NCI-H748 (cell line): ENCODE results near the gene PABPN1.

Experiments used
- DNase-seq: peaks from one replicate; lab custom pipeline; 2025; ENCODE audit not compliant: unreplicated experiment; lab: John Stamatoyannopoulos, UW

Gene PABPN1

DNA sequence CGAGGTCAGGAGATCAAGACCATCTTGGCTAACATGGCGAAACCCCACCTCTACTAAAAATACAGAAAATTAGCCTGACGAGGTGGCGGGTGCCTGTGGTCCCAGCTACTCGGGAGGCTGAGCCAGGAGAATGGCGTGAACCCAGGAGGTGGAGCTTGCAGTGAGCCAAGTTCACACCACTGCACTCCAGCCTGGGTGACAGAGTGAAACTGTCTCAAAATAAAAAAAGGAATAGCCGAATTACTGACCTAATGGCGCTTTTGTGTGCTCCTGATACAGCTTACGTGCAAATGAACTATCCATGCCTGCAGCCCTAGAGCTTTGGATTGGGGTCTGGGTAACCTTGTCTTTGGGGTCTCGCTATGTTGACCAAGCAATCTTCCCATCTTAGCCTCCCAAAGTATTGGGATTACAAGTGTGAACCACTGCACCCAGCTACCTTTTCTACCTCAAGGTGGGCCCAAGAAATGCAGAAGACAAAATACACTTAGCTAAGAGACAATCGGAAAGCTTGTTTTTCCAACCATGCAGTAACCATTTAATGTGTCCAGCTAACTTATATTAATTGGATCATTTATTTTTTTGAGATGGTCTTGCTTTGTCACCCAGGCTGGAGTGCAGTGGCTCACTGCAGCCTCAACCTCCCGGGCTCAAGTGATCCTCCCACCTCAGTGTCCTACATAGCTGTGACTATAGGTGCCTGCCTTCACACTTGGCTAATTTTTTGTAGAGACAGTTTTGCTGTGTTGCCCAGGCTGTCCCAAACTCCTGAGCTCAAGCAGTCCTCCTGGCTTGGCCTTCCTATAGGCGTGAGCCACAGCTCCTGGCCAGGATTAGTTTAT is 5.5 kb downstream of the PABPN1 start:
- no peak for DNase-seq

DNA sequence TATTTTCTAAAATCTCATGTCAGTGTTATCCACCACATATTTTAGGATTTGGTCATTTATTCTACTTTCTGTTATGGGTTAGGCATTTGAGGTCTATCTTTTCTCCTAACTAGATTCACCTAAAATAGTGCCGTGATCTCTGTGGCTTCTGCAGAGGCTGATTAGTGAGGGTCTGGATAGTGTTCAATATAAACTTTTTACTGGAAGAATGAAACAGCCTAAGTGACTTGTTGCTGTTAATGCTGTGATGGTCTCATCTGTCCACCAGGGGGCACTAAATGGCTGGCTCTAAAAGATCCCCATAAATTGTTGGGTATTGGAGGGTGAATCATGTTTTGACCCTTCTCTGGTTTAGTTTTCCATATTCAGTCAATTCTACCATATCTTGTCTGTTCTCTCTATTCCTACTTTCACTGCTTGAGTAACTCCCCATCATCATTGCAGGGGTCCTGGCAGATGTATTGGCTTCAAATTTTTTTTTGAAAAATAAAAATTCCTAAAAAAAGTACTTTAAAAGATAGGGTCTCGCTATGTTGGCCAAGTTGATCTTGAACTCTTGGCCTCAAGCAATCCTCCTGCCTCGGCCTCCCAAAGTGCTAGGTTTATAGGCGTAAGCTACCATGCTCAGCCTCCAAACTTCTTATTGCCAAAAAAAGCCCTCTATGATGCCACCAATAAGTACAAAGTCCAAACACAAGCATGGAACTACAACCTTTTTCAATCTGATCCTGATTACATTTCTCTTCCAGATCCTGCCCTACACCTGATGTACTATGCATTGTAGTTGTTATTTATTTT is 6.9 kb downstream of the PABPN1 start:
- peak; percentile 68 for DNase-seq

DNA sequence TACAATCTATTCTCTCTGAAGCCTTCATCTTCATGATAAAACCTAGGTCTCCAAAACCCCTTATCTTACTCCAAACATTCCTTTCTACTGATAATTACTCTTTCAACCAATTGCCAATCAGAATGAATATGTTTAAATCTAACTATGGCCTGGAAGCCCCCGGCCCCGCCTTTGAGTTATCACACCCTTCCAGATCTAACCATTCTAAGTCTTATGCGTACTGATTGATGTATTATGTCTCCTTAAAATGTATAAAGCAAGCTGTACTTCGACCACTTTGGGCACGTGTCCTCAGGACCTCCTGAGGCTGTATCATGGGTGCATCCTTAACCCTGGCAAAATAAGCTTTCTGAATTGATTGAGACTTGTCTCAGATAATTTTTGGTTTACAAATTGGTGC is 14.4 kb downstream of the PABPN1 start:
- no peak for DNase-seq

DNA sequence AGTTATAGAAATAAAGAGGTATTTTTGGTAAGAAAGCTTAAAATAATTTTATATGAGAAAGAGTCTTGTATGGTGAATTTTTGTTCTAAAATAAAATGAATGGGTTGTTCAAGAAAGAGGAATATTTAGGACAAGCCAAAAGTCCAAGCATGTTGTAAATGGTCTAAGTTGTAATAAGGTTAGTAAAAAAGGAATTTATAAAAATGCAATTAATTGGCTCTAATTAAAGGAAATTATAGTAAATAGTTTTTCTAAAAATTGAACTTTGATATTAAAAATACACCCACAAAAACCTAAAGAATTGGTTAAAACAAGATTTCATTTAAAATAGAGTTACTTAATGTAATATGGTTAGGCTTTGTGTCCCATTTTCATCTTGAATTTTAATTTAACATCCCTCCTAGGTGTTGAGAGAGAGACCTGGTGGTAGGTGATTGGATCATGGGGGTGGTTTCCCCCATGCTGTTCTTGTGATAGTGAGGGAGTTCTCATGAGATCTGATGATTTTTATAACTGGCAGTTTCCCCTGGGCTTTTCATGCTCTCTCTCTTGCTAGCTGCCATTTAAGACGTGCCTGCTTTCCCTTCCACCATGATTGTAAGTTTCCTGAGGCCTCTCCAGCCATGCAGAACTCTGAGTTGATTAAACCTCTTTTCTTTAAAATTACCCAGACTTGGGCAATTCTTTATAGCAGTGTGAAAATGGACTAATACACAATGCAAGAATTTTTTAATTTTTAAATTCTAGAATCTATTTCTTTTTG is 18.4 kb downstream of the PABPN1 start:
- no peak for DNase-seq

DNA sequence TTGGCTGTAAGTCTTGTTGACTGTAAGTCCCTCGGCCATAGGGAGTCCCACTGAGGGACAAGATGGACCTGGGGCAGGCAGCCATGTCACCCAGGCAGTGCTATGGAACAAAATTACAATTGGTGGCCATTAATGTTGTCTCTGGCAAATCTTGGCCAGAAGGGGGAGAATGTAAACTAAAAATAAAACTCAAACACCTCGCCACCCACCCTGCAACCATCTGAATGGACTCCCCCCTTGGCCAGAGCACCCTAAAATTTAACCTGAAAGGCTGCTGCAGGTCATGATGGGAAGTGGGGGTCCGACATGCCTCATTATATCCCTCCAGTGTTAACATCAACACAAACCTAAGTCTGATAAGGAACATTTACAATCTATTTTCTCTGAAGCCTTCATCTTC is 23.2 kb downstream of the PABPN1 start:
- no peak for DNase-seq

DNA sequence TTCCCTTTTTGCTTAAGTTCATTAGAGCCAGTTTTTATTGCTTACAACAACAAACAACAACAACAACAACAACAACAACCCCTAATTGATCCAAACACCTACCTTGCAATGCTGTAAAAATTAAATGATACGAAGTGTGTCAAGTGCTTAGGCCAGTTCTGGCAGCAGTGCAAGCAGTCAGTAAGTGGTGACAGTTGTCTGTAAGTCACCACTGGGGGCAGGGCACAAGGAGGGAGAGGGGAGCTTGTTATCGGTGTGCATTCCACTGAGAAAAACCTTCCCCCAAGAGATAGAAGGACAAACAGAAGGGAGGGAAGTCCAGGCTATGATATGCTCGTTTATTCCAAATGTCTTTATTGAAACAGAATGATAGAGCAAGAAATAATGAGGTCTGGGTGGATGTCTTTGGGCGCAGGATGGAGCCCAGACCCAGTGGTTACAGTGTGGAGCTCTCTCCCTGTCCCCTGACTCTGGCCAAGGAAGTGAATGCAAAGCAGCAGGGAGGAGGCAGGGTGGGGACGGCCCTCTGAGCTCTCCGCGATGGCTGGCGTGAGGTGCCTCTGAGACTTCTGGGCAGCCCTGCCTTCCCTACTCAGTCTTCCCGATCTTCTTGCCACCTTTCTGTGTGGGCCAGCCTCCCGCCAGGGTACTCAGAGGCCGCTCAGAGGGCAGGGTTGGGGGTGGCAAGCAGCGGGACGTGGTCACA is 24.9 kb downstream of the PABPN1 start:
- no peak for DNase-seq

DNA sequence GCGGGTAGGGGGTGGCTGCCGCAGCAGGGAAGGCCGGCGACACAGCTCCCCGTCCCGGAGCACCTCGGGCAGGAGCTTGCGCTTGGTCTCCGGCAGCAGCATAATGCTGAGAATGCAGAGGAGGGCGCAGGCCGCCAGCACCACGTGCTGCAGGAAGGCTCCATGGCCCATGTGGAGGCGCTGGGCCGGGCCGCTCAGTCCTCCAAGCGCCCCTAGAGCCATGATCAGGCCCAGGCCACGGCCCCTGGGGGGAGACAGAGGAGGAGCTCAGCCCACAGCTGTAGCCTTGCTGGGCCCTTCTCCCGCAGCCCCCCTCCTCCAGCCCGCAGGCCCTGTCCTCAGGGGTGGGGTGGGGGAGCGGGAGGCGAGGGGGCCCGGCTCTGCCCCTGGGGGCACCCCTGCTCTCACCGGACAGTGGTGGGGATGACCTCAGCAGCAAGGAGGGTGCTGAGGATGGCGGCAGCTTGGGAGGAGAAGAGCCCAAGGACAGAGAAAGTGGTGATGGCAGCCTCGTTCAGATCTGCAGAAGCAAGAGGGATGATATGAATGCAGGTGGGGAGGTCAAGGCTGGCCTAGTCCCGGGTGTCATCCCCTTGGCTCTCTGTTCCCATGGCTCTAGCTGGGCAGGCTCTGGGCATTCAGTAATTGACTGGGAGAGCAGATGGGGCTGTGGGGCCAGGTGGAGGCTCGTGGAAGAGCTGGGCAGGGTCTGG is 25.6 kb downstream of the PABPN1 start:
- no peak for DNase-seq

DNA sequence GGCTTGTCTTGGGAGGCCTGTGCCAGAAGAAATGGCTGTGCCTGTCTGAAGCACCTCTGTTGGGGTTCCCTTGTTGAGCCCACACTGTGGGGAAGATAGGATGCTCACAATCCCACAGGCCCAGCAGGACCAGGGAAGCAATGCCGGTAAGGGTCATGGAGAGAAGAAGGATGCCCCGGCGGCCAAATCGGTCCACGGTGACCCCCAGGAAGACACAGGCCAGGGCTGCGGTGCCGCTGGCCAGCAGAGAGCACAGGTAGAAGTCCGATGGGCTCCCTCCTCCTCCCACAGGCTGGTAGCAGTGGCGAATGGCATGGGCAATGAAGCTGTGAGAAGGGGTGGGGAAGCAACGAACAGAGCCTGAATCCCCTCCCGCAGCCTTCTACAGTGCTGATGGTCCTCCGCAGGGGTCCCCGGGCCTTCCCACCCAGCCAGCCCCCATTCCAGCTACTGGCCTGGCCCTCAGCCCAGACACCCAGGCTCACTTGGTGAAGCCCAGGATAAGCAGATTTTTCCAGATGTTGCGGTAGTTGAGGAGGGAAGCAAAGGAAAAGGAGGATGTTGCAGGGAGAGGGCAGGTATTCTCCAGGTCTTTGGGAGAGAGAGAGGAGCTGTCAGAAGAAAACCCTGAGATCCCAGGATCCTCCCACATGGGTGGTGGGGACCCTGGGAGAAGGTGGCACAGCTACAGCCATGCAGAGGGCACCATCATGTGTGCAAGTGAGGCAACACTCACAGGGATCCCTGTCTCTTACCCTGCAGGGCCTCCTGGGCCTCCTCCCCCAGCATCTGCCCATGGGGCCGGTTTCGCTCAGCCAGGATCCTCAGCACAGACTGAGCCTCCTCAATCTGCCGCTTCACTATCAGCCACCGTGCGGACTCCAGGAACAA is 26.4 kb downstream of the PABPN1 start:
- DNase-seq = no peak

DNA sequence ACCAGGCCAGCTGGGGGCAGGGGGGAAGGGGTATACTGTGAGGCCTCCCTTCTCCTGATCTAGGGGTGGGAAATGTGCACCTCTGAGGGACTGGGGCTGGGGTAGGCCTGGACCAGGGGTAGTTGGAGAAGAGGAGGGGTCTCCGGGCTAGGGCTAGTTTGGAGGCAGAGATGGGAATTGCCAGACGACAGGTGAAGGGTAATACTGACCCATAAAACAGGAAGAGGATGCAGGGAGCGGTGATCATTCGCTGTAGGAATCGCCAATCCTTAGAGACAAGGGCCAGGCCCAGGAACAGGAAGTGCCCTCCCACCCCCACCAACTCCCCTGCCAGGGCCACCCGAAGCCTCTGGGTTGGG is 27.0 kb downstream of the PABPN1 start:
- no peak for DNase-seq

DNA sequence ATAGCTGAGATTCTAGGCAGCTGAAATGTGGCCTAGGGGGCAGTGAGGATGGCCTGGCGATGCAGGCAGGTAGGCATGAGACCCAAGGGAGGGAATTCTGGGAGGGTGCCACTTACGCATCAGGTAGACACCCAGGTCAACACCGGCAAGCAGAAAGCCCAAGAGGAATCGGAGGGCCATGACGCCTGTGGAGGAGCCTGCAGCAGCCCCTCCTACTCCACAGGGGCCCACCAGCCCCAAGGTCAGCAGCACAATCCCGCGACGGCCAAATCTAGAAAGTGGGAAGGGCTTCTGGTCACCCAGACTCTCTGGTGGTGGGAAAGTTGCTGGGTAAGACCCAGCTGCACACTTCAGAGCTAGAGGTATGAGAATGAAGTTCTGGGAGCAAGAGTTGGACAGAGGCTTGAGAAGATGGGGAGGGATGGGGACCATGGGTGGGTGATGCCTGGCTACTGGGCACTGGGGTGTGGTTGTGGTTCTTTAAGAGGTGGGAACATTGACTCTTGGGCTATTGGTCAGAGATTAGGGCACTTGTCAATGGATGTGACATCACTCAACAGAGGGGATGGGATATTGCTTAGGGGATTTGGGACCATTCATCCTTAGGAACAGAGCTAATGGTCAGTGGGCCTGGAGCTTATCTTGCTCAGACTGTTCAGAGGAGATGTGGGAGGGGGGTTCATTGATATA is 28.0 kb downstream of the PABPN1 start:
- DNase-seq = no peak

DNA sequence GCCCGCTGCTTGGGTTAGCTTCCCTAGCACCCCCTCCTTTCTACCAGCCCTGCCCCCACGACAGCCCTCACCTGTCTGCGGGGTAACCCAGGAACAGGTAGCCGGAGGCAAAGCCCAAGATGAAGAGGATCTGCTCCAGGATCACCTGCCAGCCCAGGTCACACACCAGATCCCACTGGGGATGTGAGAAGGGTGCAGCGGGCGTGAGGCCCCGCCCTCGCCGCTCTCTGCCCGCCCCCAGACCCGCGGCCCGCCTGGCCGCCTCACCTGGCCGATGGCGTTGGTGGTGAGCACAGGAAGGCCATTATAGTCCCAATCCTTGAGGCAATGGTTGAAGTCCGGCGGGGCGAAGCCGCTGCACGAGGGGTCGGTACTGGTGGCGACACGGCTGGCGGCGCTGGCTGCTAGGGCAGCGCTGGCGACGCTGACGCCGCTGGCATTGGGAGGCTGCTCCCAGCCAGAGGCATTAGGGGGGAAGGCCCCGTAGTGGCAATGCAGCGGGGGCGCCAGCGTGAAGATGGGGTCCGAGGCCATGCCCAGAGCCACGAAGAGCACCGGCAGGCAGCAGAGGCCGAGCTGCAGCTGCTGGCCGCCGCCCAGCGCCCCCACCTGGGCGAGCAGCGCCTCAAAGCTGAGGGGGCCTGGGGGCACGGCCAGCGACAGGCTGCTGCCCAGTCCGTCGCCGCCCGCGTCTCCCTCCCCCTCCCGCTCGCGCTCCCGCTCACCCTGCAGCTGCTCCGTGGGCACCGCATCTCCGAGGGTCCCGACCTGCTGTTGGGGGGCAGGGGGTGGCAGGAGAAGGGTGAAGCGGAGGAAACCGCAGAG is 30.6 kb downstream of the PABPN1 start:
- peak; percentile 68 for DNase-seq

DNA sequence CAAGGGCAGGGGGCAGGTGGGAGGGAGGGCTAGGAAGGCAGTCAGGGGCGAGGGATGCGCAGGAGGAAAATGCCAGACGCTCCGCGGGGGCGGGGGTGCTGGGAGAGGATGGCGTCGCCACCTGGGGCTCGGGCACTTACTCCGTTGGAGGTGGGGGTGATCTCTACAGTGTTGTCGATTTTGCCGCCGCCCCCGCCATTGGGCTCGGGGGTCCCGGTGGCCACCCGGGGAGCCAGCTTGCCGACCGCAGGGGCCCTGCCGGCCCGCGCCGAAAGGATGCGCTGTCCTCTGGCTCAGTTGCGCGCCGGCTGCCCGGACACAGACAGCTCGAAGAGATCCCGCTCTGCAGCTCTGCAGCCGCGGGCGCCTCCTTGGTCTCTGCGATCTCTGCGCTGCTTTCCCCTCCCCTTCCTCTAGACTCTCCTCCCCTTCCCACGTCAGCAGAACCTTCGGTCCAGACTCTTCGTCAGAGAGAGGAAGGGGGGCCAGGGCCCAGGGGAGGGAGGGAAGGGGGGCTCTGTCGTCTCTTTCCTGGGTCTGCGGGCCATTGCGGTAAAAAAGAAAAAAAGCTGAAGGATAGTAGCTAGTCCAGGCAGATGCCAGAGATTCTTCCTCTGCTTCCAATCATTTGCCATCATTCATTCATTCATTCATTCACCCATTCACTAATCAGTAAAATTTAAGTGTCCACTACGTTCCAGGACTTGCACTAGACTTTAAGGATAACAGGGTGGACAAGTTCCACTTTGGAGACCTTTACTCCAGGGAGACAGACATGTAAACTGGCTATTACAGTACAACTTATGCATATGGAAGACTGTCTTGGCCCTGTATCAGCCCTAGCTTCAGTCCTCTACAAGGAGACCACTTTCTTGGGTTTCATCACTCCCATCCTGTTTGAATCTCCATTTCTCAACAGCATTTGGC is 31.5 kb downstream of the PABPN1 start, which contains the start of gene SLC22A17:
SLC22A17 (minus strand) TSS at position 382 of the 927 bp plus-strand sequence.
- peak; percentile 87 for DNase-seq

DNA sequence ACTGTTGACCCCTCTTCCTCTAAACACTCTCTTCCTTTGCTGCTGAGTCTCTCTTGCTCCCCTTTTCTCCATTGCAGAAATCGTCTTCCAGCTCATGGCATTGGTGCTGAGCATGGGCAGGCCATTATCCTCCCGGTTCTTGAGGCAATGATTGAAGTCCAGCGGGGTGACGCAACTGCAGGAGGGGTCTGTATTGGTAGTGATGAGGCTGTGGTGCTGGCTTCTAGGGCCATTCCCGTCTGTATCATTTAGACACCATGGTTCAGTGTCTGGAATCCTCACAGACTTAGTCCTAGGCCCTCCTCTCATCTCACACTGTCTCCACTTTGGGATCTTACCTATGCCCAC is 32.1 kb downstream of the PABPN1 start:
- DNase-seq = no peak

DNA sequence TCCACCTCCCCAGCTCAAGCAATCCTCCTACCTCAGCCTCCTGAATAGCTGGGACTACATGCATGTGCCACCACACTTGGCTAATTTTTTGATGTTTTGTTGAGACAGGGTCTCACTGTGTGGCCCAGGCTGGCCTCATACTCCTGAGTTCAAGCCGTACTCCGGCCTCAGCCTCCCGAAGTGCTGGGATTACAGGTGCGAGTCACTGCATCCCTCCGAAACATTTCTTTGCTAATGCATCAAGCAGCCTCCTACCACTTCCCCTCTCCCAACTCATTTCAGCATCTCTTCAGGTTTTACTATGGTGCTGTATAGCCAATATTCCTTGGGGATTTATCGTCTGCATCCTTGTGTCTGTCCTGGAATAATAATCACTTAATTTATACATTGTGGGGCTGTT is 33.7 kb downstream of the PABPN1 start:
- DNase-seq = no peak

DNA sequence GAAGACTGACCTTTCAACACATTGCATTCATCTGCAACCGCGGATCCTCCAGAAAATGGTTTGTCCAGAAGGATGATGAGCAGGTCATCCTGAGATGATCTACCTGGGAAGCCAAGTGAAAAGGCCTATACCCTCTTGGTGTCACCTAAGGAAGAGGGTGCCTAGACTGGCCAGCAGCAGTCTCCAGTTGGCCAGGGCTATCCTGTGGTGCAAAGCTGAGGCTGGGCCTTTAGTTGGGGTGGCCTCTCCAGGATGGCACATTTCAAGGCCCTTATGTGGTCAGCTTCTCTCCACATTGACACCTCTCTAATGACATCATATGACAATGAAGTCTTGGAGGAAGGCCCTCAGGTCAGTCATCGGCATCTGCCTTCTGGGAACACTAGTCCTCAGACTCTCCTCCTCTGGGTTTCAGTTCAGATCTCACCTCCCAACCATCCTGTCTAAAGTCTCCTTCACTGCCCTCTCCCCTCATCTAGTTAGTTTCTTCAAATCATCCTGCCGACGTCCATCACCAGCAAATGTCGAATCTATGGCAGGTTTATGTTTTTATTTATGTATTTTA is 34.7 kb downstream of the PABPN1 start:
- DNase-seq = no peak

DNA sequence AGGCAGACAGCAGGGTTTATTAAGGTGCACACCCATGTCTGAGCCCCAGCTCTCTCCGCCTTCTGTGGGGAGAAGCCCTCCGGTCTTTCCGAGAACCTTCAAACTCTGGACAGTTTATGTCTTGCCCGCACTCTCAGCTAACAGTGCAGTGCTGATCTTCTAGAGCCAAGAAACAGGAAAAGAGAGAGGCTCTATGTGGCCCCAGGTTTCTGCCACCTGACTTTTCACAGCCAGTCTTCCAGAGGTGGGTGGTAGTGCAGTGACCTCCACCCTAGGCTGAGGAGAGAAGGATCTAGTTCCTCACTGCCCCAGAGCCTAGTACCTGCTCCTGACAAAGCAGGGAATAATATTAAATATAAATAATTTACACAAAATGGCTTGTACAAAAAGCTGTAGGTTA is 35.4 kb downstream of the PABPN1 start:
- DNase-seq = no peak

DNA sequence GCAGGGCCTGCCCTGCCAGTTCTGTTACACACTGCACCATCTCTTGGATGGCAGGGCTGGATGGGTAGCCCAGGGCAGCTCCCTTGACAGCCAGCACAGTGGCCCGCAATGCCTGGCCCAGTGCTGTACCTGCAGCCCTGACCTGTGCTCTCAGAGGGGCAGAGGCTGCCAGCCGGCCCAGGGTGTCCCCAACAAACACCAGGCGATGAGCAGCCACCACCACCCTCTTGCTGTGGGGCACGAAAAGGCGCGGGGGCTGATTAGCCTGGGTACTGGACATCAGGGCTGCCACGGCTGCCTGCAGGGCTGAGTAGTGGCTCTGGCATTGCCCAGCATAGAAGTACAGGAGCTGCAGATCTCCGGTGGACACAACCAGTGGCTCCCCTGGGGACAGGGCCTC is 36.0 kb downstream of the PABPN1 start:
- no peak for DNase-seq
